ENCODE measurements around the gene TNFSF4.
"Not testable (repeated sequence)": the region's sequence is repeated elsewhere in the genome, so short reads cannot be mapped to it uniquely, and the experiment has no call there.

The TNFSF4 gene, protein sequence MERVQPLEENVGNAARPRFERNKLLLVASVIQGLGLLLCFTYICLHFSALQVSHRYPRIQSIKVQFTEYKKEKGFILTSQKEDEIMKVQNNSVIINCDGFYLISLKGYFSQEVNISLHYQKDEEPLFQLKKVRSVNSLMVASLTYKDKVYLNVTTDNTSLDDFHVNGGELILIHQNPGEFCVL

DNA sequence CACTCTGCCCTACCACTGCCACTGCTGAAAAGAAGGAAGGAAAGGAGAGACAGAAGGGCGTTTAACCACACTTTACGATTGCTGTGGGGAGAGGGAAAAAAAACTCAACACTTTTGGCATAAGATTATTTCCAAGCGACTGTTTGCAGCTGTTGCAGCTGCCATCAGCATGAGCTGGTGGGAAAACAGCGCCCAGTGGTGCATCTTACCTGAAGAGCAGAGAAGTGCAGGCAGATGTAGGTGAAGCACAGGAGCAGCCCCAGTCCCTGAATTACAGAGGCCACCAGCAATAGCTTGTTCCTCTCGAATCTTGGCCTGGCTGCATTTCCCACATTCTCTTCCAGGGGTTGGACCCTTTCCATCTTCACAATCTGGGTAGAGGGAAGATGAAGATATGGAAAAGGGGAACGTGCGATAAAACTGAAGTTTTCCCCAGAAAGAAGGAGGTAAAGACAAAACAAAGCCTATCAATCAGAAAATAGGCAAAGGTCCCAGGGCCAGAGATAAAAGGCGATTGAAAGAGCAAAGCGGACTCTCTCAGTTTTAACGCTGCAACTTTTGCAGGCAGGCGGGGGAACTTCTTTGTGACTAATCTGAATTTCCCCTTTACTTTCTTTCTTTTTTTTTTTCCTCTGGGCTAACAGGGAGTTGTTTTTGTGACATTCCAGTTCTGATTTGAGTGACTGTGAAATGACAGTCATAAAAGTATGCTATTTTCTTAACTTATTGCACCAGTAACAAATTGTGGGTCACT, at the start of gene TNFSF4:
Gene TNFSF4 (minus strand): TSS at position 516 of the 753 bp plus-strand sequence. CDS start 155 bp downstream, at position 361.
- H3K4me3 Mint-ChIP-seq, result peak within 1 kb of the TSS; percentile 81 to 87
- DNase-seq (peak in 1 of 2 donors; percentile 46), ATAC-seq (peak; percentile 48)
- peaks cover 9% of the 10 kb centered on the region for H3K27me3 Mint-ChIP-seq
- no peaks in the 10 kb centered on the region for H3K9me3 Mint-ChIP-seq
- peaks cover 63% of the 10 kb centered on the region for H3K4me1 Mint-ChIP-seq
- peak within 1 kb of the TSS in 1 of 2 donors; percentile 48 for H3K27ac Mint-ChIP-seq

DNA sequence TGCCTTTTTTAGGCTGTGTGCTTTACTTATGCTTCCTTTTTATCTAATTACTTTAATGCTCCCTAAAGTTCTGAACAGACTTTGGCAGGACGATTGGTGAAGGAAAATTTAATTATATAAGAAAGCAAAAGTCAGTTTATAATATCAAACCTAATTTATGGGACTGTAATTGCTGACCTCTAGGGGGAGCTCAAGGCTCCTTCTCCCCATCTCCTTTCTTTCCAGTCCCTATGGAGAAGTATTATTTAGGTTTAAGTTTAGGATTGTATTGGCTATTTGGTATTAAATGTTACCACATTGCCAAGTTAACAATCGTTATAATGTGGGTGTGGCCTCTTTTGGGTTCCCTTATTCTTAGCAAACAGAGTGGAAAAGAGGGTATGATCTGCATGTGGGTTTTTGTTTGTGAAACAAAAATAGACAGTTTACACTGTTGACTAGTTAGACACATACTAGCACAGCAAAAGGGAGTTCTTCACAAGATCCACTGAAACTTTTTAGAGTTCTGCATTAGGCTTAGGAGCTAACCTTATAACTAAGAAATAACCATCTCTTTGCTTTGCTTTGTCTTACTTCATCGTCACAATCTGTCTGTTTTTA, 48.2 kb upstream of the TNFSF4 start:
- ATAC-seq (no peak), DNase-seq (no peak)
- H3K4me3 Mint-ChIP-seq, result no peak overlapping the region
- peak overlapping the region in 1 of 2 donors; percentile 54 for H3K27ac Mint-ChIP-seq
- H3K27me3 Mint-ChIP-seq, result no peaks in the 10 kb centered on the region
- no peaks in the 10 kb centered on the region for H3K4me1 Mint-ChIP-seq
- H3K9me3 Mint-ChIP-seq, result peaks cover 9 to 13% of the 10 kb centered on the region in 2 donors

DNA sequence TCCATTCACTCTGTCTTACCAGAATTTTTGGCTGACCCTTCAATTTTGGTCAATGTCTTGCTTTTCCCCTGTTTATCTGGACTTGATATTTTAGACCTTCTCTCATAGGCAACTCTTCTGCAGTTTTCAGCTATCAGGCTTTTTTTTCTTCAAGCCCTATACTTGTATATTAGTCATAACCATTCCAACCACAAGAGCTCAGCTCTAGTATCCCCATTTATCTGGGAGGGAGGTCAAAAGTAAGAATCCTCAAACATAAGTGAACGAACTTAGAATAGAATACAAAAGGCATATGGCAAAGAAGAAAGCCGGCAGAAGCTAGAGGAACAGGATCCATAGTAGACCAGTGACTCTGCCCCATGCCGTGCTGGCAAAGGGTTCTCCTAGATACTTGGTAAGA, 45.9 kb upstream of the TNFSF4 start:
- H3K4me1 Mint-ChIP-seq, result no peaks in the 10 kb centered on the region
- ATAC-seq (no peak), DNase-seq (no peak)
- H3K4me3 Mint-ChIP-seq, result no peak overlapping the region
- H3K9me3 Mint-ChIP-seq, result no peaks in the 10 kb centered on the region
- no peaks in the 10 kb centered on the region for H3K27me3 Mint-ChIP-seq
- no peak overlapping the region for H3K27ac Mint-ChIP-seq

DNA sequence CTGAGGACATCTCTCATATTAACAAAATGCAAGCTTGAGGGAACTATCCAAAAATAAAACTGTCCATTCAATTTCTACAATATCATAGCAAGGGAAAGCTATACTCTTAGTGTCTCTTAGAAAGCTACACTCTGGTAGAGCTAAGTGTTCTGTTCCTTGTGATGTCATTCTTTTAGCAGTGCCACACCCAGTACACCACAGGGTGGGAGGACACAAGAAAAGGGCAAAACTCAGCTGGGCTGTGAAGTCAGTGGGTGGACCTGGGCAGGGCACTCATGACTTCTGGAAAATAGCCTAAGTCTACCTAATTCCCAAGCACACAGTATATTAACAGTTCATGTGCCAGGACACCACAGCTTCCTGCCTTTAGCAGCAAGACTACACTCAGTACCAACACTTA, 42.2 kb upstream of the TNFSF4 start:
- Mint-ChIP-seq H3K27me3 (no peaks in the 10 kb centered on the region), H3K9me3 (no peaks in the 10 kb centered on the region), H3K4me1 (no peaks in the 10 kb centered on the region), H3K27ac (no peak overlapping the region), H3K4me3 (no peak overlapping the region)
- DNase-seq (no peak), ATAC-seq (no peak)

DNA sequence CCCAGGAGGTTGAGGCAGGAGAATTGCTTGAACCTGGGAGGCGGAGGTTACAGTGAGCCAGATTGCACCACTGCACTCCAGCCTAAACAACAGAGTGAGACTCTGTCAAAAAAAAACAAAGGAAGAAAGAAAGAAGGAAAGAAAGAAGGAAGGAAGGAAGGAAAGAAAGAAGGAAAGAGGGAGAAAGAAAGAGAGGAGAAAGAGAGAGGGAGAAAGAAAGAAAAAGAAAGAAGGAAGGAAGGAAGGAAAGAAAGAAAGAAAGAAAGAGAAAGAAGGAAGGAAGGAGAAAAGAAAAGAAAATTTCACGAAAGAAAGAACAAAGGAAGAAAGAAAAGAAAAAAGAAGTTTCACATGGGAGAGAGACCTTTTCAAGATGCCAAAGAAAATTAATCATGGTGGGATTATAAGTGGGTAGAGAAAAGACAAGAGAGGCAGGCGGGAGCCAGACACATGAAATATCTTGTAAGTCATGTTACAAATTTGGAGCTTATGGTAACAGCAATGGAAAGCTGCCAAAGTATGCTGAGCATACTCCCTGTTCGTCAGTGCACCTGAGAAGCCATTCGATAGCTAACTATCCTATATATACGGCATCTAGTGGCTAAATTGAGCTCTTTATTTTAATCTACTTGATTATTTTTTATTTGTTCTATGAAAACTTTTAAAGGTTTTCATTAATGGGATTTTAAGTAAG, 41.3 kb upstream of the TNFSF4 start:
- Mint-ChIP-seq H3K4me1 (no peaks in the 10 kb centered on the region), H3K9me3 (peaks cover 6 to 7% of the 10 kb centered on the region in 2 donors), H3K4me3 (no peak overlapping the region), H3K27me3 (no peaks in the 10 kb centered on the region), H3K27ac (no peak overlapping the region)
- DNase-seq (no peak), ATAC-seq (no peak)

DNA sequence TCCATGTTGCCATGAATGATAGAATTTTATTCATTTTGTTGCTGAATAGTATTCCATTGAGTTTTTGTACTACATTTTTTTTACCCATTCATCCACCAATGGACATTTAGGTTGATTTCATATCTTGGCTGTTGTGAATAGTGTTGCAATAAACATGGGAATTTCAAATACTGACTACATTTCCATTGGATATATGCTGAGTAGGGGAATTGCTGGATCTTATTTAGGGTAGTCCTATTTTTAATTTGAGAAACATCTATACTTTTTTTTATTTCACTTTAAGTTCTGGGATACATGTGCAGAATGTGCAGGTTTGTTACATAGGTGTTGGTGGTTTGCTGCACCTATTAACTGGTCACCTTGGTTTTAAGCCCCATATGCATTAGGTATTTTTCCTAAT, 38.8 kb upstream of the TNFSF4 start:
- DNase-seq, result no peak
- Mint-ChIP-seq H3K27me3 (no peaks in the 10 kb centered on the region), H3K27ac (no peak overlapping the region), H3K9me3 (peaks cover 27 to 30% of the 10 kb centered on the region in 2 donors), H3K4me1 (no peaks in the 10 kb centered on the region), H3K4me3 (no peak overlapping the region)
- no peak for ATAC-seq

- H3K27me3 Mint-ChIP-seq, result no peaks in the 10 kb centered on the region
- ATAC-seq (no peak), DNase-seq (no peak)
- no peak overlapping the region for H3K27ac Mint-ChIP-seq
- peaks cover 30 to 31% of the 10 kb centered on the region in 2 donors for H3K9me3 Mint-ChIP-seq
- H3K4me1 Mint-ChIP-seq, result no peaks in the 10 kb centered on the region
- no peak overlapping the region for H3K4me3 Mint-ChIP-seq
Observed at GRCh38 chr1:173243300-173243699, 36.2 kb upstream of the TNFSF4 start.

DNA sequence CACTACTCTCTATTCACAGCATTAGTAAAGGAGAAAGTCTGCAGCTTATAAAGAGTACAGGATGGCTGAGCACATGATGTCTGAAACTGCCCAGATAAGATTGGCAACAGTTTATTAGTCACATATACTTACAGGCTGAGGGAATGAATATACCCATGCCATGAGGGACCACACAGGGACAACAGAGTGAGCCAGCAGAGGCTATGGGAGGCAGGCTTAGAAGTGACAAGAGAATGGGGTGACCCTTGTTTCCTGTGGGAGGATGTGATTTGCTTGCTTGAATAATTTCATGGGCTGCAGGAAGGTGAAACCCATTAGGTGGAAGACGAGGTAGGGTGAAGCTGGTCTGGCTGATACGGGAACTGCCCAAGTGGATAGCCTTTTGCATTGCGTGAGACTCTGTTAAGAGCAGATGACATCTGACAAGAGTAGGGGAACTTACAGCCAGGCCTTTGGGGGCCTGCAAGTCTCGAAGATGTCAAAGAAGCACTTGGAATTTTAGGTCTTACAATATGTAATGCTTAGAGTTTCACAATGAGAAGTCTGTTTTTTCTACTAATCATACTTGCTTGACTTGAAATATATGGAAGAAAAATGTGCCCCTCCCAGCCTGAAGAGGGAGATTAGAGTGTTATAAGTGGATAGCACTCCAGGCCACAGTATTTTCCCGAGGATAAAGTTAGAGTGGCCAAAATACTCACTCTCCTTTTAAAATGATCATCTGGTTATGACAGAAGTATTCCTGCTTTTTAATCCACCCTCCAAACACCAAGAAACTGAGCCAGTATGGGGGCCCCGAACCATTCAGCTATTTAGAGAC, 34.6 kb upstream of the TNFSF4 start:
- H3K4me1 Mint-ChIP-seq, result no peaks in the 10 kb centered on the region
- ATAC-seq (no peak), DNase-seq (no peak)
- H3K27me3 Mint-ChIP-seq, result no peaks in the 10 kb centered on the region
- no peak overlapping the region for H3K4me3 Mint-ChIP-seq
- H3K27ac Mint-ChIP-seq, result no peak overlapping the region
- peaks cover 36 to 37% of the 10 kb centered on the region in 2 donors for H3K9me3 Mint-ChIP-seq

DNA sequence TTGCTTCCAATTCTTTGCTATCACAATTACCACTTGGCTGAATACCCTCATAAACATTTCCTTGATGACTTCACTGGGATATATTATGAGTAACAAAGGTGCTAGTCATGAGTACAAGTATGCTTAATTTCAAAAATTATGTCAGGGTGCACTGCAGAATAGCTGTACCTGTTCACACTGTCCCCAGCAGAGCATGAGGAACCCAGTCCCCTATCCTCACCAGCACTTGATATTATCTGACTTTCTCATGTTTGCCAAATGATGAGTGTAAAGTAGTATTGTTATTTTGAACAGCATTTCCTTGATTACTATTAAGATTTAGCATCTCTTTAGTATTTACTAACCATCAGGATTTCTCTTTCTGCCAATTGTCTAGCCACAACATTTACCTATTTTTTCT, 33.5 kb upstream of the TNFSF4 start:
- H3K27ac Mint-ChIP-seq, result no peak overlapping the region

GRCh38 chr1:173239058-173239457, 31.9 kb upstream of the TNFSF4 start:
- no peaks in the 10 kb centered on the region for H3K27me3 Mint-ChIP-seq
- no peaks in the 10 kb centered on the region for H3K4me1 Mint-ChIP-seq
- DNase-seq (no peak), ATAC-seq (no peak)
- H3K27ac Mint-ChIP-seq, result no peak overlapping the region
- H3K9me3 Mint-ChIP-seq, result peaks cover 38 to 40% of the 10 kb centered on the region in 2 donors
- no peak overlapping the region for H3K4me3 Mint-ChIP-seq

More for the DNA sequence above, 33.5 kb upstream of the TNFSF4 start:
- Mint-ChIP-seq H3K9me3 (peaks cover 38 to 40% of the 10 kb centered on the region in 2 donors), H3K4me3 (no peak overlapping the region), H3K27me3 (no peaks in the 10 kb centered on the region), H3K4me1 (no peaks in the 10 kb centered on the region)
- DNase-seq, result no peak
- no peak for ATAC-seq

DNA sequence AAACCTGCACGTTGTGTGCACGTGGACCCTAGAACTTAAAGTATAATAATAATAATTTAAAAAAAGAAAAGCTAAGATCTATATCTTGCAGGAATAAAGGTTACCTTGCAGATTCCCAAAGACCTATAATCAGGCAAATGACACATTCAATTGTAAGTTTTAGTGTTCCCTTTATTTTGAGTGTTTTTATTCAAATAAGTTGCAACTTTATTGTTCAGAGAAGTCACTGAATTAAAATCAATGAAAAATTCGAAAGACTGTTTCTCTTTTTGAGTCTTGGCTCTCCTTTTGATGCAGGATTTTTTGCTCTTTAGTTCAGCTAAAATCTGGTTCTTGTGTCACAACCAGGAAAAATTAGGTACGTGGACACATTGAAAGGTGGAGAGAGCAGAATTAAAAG, 27.8 kb upstream of the TNFSF4 start:
- Mint-ChIP-seq H3K4me1 (no peaks in the 10 kb centered on the region), H3K27me3 (no peaks in the 10 kb centered on the region), H3K27ac (no peak overlapping the region), H3K9me3 (peaks cover 20 to 28% of the 10 kb centered on the region in 2 donors), H3K4me3 (no peak overlapping the region)
- no peak for ATAC-seq
- no peak for DNase-seq

DNA sequence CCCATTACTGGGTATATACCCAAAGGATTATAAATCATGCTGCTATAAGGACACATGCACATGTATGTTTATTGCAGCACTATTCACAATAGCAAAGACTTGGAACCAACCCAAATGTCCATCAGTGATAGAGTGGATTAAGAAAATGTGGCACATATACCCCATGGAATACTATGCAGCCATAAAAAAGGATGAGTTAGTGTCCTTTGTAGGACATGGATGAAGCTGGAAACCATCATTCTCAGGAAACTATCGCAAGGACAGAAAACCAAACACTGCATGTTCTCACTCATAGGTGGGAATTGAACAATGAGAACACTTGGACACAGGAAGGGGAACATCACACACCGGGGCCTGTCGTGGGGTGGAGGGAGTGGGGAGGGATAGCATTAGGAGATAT, 27.3 kb upstream of the TNFSF4 start:
- not testable (repeated sequence) for H3K27me3 Mint-ChIP-seq, DNase-seq, ATAC-seq, H3K4me3 Mint-ChIP-seq, H3K4me1 Mint-ChIP-seq, H3K27ac Mint-ChIP-seq
- H3K9me3 Mint-ChIP-seq, result peaks cover 24 to 32% of the 10 kb centered on the region in 2 donors

DNA sequence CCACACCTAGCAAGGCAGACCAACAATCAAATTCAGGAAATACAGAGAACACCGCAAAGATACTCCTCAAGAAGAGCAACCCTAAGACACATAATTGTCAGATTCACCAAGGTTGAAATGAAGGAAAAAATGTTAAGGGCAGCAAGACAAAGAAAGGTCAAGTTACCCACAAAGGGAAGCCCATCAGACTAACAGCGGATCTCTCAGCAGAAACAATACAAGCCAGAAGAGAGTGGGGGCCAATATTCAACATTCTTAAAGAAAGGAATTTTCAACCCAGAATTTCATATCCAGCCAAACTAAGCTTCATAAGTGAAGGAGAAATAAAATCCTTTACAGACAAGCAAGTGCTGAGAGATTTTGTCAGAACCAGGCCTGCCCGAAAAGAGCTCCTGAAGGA, 21.9 kb upstream of the TNFSF4 start:
- not testable (repeated sequence) for H3K27me3 Mint-ChIP-seq, ATAC-seq, H3K27ac Mint-ChIP-seq, H3K4me3 Mint-ChIP-seq, DNase-seq
- Mint-ChIP-seq H3K9me3 (peaks cover 29 to 32% of the 10 kb centered on the region in 2 donors), H3K4me1 (peaks cover 11% of the 10 kb centered on the region)

DNA sequence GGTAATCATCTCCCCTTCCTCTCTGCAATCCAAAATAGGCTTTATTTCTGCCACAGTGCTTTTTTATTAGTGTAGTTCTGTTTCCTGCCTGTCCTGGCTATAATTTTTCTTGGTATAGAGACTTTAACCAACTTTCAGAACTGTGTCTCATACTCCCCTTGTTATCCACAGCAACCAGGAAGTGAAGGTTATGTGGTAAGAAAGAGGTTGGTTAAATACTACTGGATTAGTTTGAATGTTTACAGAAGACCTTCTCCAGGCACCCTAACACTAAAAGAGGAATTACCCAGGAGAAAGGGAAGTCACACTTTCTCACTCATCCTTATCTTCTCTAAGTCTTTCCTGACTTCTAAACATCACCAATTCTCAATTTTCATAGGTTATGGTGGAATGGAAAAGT, 17.8 kb upstream of the TNFSF4 start:
- no peak for ATAC-seq
- Mint-ChIP-seq H3K27ac (no peak overlapping the region), H3K4me3 (peak overlapping the region in 1 of 2 donors; percentile 16)

More for the DNA sequence above, 17.8 kb upstream of the TNFSF4 start:
- Mint-ChIP-seq H3K27me3 (no peaks in the 10 kb centered on the region), H3K9me3 (peaks cover 14 to 17% of the 10 kb centered on the region in 2 donors), H3K4me1 (peaks cover 29% of the 10 kb centered on the region)
- no peak for DNase-seq

All from stimulated activated naive CD8-positive, alpha-beta T cell treated with anti-CD3 and anti-CD28 coated beads, Interleukin-15, amount 100 ng/mL, for 72 hours (primary cell).